Trophoblast cell (in vitro differentiated cells and primary cell): Measurements from ENCODE around the gene CYB5R3.
"Not testable (repeated sequence)": the region's sequence is repeated elsewhere in the genome, so short reads cannot be mapped to it uniquely, and the experiment has no call there.

Source experiments
- DNase-seq, 2 donors: peaks; one replicate each; pipeline ENCODE4 v3.0.0-alpha.2; 2016
- H2AFZ ChIP-seq: 2 replicates; pipeline ENCODE4 v1.6.1; 2013; ENCODE audit warnings: low read length, moderate library complexity, mild to moderate bottlenecking; ENCODE audit not compliant: insufficient read depth, poor library complexity
- H2AK5ac ChIP-seq: 2 replicates; pipeline ENCODE4 v1.6.1; 2013; ENCODE audit warnings: mild to moderate bottlenecking, low read length
- H2BK120ac ChIP-seq: 2 replicates; pipeline ENCODE4 v1.6.1; 2013; ENCODE audit warnings: low read length, mild to moderate bottlenecking, moderate library complexity; ENCODE audit not compliant: insufficient read depth, poor library complexity
- H2BK12ac ChIP-seq: 2 replicates; pipeline ENCODE4 v1.6.1; 2013; ENCODE audit warnings: mild to moderate bottlenecking, low read length, moderate library complexity
- H2BK5ac ChIP-seq: 2 replicates; pipeline ENCODE4 v1.6.1; 2013; ENCODE audit warnings: low read length, low read depth, moderate library complexity, mild to moderate bottlenecking; ENCODE audit not compliant: poor library complexity
- H3K14ac ChIP-seq: 2 replicates; pipeline ENCODE4 v1.6.1; 2013; ENCODE audit warnings: mild to moderate bottlenecking, low read length
- H3K18ac ChIP-seq: 2 replicates; pipeline ENCODE4 v1.6.1; 2013; ENCODE audit warnings: mild to moderate bottlenecking, low read length
- H3K23ac ChIP-seq: 2 replicates; pipeline ENCODE4 v1.6.1; 2013; ENCODE audit warnings: low read length
- H3K27ac ChIP-seq: 2 replicates; pipeline ENCODE4 v1.5.1; 2013; ENCODE audit warnings: low read depth, mild to moderate bottlenecking, inconsistent platforms, low read length, moderate library complexity
- H3K27me3 ChIP-seq: 2 replicates; pipeline ENCODE4 v1.6.1; 2013; ENCODE audit warnings: inconsistent platforms, mild to moderate bottlenecking, low read length, moderate library complexity; ENCODE audit not compliant: insufficient read depth
- H3K36me3 ChIP-seq, 2 experiments: 1 replicate in 1 of 2; 2 replicates in 1 of 2; pipeline ENCODE4 v1.6.1; 2013; ENCODE audit warnings: low read length in 2 of 2, mild to moderate bottlenecking in 2 of 2, moderate library complexity in 1 of 2; ENCODE audit not compliant: insufficient read depth in 2 of 2, control insufficient read depth in 1 of 2
- H3K4ac ChIP-seq: 2 replicates; pipeline ENCODE4 v1.6.1; 2013; ENCODE audit warnings: low read depth, mild to moderate bottlenecking, low read length, moderate library complexity
- H3K4me1 ChIP-seq, 2 experiments: 1 replicate in 1 of 2; 2 replicates in 1 of 2; pipeline ENCODE4 v1.6.1; 2013; ENCODE audit warnings: low read length in 2 of 2, mild to moderate bottlenecking in 2 of 2, moderate library complexity in 1 of 2; ENCODE audit not compliant: insufficient read depth in 2 of 2, control insufficient read depth in 1 of 2
- H3K4me2 ChIP-seq: 2 replicates; pipeline ENCODE4 v1.6.1; 2013; ENCODE audit warnings: inconsistent platforms, mild to moderate bottlenecking, low read length, moderate library complexity
- H3K4me3 ChIP-seq: 2 replicates; pipeline ENCODE4 v1.5.1; 2013; ENCODE audit warnings: mild to moderate bottlenecking, low read depth, low read length, inconsistent platforms
- H3K79me1 ChIP-seq: one replicate; pipeline ENCODE4 v1.6.1; 2013; ENCODE audit warnings: low read length
- H3K79me2 ChIP-seq: 2 replicates; pipeline ENCODE4 v1.6.1; 2013; ENCODE audit warnings: low read length, mild to moderate bottlenecking; ENCODE audit not compliant: control insufficient read depth, insufficient read depth, poor library complexity
- H3K9ac ChIP-seq: 2 replicates; pipeline ENCODE4 v1.6.1; 2013; ENCODE audit warnings: mild to moderate bottlenecking, low read length
- H3K9me3 ChIP-seq: 2 replicates; pipeline ENCODE4 v1.6.1; 2013; ENCODE audit warnings: low read depth, mild to moderate bottlenecking, control low read depth, inconsistent platforms, low read length; ENCODE audit not compliant: insufficient read depth
- H4K12ac ChIP-seq: 2 replicates; pipeline ENCODE4 v1.6.1; 2013; ENCODE audit warnings: low read depth, mild to moderate bottlenecking, low read length, moderate library complexity
- H4K8ac ChIP-seq: 2 replicates; pipeline ENCODE4 v1.6.1; 2013; ENCODE audit warnings: low read depth, mild to moderate bottlenecking, low read length, moderate library complexity
- H4K91ac ChIP-seq: one replicate; pipeline ENCODE4 v1.6.1; 2013; ENCODE audit warnings: low read depth, mild to moderate bottlenecking, low read length, moderate library complexity
- WGBS: extraction: QIAGEN DNeasy Blood & Tissue Kit; methylation state at CpG from one replicate; pipeline ENCODE4 v1.1.7; 2013; ENCODE audit warnings: missing lambda C conversion rate; ENCODE audit not compliant: insufficient read length, insufficient coverage; ENCODE audit errors: extremely low coverage; 5-methylcytosine and 5-hydroxymethylcytosine counted together

The CYB5R3 gene

DNA sequence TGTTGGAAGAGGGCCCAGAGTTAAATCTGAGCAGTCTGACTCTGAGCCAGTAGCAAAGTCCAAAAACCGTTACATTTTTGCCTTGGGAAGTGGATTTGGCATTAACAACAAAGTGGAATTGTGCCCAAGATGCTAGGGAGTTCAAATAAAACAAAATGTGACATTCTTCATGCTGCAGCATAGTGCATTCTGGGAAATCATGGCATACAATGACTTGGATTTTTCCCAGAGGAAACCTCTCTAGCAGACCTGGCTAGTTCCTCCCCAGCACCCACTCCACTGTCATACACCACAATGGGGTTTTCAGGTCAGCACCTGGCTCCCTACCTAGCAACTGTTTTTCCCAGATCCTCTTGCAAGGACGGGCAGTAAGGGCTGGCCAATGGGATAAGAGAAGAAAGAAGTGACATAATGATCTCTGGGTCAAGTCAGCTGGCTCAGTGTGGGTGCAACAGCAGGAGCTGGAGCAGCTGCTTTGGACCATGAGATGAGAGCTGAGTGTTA, 24.8 kb upstream of the CYB5R3 start:
- Histone ChIP-seq H3K23ac (no peak overlapping the region), H4K91ac (no peak overlapping the region), H3K9ac (no peak overlapping the region), H4K12ac (no peak overlapping the region), H2BK5ac (no peak overlapping the region), H3K27me3 (no peaks in the 10 kb centered on the region), H3K79me2 (no peaks in the 10 kb centered on the region), H3K36me3 (no peaks in the 10 kb centered on the region), H2AK5ac (no peak overlapping the region), H4K8ac (no peak overlapping the region), H3K18ac (no peak overlapping the region), H3K79me1 (no peaks in the 10 kb centered on the region), H3K27ac (no peak overlapping the region), H3K9me3 (peaks cover 6% of the 10 kb centered on the region), H2AFZ (no peak overlapping the region), H3K4ac (no peak overlapping the region), H3K4me2 (no peak overlapping the region), H3K14ac (no peak overlapping the region), H2BK120ac (no peak overlapping the region), H3K4me1 (no peaks in the 10 kb centered on the region), H3K4me3 (no peak overlapping the region), H2BK12ac (no peak overlapping the region)
- DNase-seq: peak; percentile 54 to 55
- no CpG with 5 or more reads among the region's 2 CpGs for WGBS

- H3K9ac ChIP-seq, H3K23ac ChIP-seq, H4K12ac ChIP-seq, H2BK12ac ChIP-seq, H2BK5ac ChIP-seq, H2BK120ac ChIP-seq, H3K9me3 ChIP-seq, H2AFZ ChIP-seq, H3K14ac ChIP-seq, H3K27me3 ChIP-seq, H4K91ac ChIP-seq, H3K36me3 ChIP-seq, H3K79me2 ChIP-seq, H2AK5ac ChIP-seq, H3K27ac ChIP-seq, H3K4me1 ChIP-seq, H3K4me3 ChIP-seq, H3K4me2 ChIP-seq, H4K8ac ChIP-seq, H3K18ac ChIP-seq, H3K4ac ChIP-seq, H3K79me1 ChIP-seq: not testable (repeated sequence)
- WGBS: no CpG with 5 or more reads among the region's 13 CpGs
- DNase-seq: peak; percentile 77 to 84
Measured at GRCh38 chr22:42673071-42673470, 23.9 kb upstream of the CYB5R3 start.

- Histone ChIP-seq H2AK5ac (no peak overlapping the region), H3K27ac (no peak overlapping the region), H3K27me3 (no peaks in the 10 kb centered on the region), H3K9ac (no peak overlapping the region), H3K9me3 (no peaks in the 10 kb centered on the region), H3K4ac (no peak overlapping the region), H3K18ac (no peak overlapping the region), H3K14ac (no peak overlapping the region), H3K36me3 (no peaks in the 10 kb centered on the region), H2BK12ac (no peak overlapping the region), H3K23ac (no peak overlapping the region), H4K12ac (no peak overlapping the region), H2BK5ac (no peak overlapping the region), H3K79me1 (no peaks in the 10 kb centered on the region), H3K79me2 (no peaks in the 10 kb centered on the region), H3K4me1 (no peaks in the 10 kb centered on the region), H3K4me2 (no peak overlapping the region), H3K4me3 (no peak overlapping the region), H2BK120ac (no peak overlapping the region), H2AFZ (no peak overlapping the region), H4K8ac (no peak overlapping the region), H4K91ac (no peak overlapping the region)
- peak; percentile 71 to 82 for DNase-seq
- WGBS: no CpG with 5 or more reads among the region's 19 CpGs
Measured at GRCh38 chr22:42670921-42671709, 21.9 kb upstream of the CYB5R3 start.

GRCh38 chr22:42670046-42670445, 20.9 kb upstream of the CYB5R3 start:
- Histone ChIP-seq H2BK5ac (no peak overlapping the region), H3K14ac (no peak overlapping the region), H3K4me3 (no peak overlapping the region), H3K9me3 (no peaks in the 10 kb centered on the region), H2BK120ac (no peak overlapping the region), H2BK12ac (no peak overlapping the region), H3K27ac (no peak overlapping the region), H2AK5ac (no peak overlapping the region), H3K79me2 (no peaks in the 10 kb centered on the region), H4K12ac (no peak overlapping the region), H3K79me1 (no peaks in the 10 kb centered on the region), H4K91ac (no peak overlapping the region), H3K23ac (no peak overlapping the region), H3K9ac (no peak overlapping the region), H2AFZ (no peak overlapping the region), H3K4me1 (no peaks in the 10 kb centered on the region), H3K4ac (no peak overlapping the region), H3K27me3 (no peaks in the 10 kb centered on the region), H4K8ac (no peak overlapping the region), H3K4me2 (no peak overlapping the region), H3K36me3 (no peaks in the 10 kb centered on the region), H3K18ac (no peak overlapping the region)
- no CpG with 5 or more reads among the region's 4 CpGs for WGBS
- no peak for DNase-seq
